Measurements from ENCODE around the gene SCYL1. TPM values are rescaled to one million over a fixed set of nuclear protein-coding genes. Genes with fewer than 3 reads are reported as not detected.

The SCYL1 gene
- total and polyA plus RNA-seq, 2 donors from 2014 or later, result 72.2 to 78.9 TPM

- intact Hi-C loops (cut with DNase I), result no loop called here
- Histone ChIP-seq H3K27ac (ENCODE audit: low read depth in 2 of 2, low read length in 2 of 2) (peak overlapping the region; percentile 94), H3K36me3 (ENCODE audit: control insufficient read depth in 2 of 3, insufficient read depth in 3 of 3, low read length in 3 of 3) (peaks cover 0 to 15% (median 2%) of the 10 kb centered on the region in 3 donors), H3K4me1 (ENCODE audit: control insufficient read depth in 2 of 3, insufficient read depth in 2 of 3, low read depth in 1 of 3, low read length in 3 of 3) (peaks cover 0 to 16% (median 6%) of the 10 kb centered on the region in 3 donors), H3K27me3 (ENCODE audit: control insufficient read depth, insufficient read depth, low read length) (no peaks in the 10 kb centered on the region), H3K9ac (ENCODE audit: low read length in 3 of 3) (no peak overlapping the region), H3K9me3 (ENCODE audit: control insufficient read depth in 2 of 3, insufficient read depth in 1 of 3, low read length in 3 of 3) (no peaks in the 10 kb centered on the region), H3K4me3 (ENCODE audit: low read length in 3 of 3) (peak overlapping the region in 1 of 3 donors; percentile 74)
- DNase-seq (peak in 2 of 5 donors; percentile 76 to 83), FAIRE-seq (no peak)
- TF ChIP-seq CTCF (IDR thresholded peaks at IDR 0.05; ENCODE audit: borderline replicate concordance, extremely low read depth, insufficient read depth), result no peak
These were observed 14.2 kb downstream of the SCYL1 start for GRCh38 chr11:65538915-65539743.

- peak overlapping the region in 1 of 3 donors; percentile 51 for H3K9ac ChIP-seq (ENCODE audit: low read length in 3 of 3)
- peak in 2 of 5 donors; percentile 62 to 95 for DNase-seq
These were observed 14.9 kb downstream of the SCYL1 start for GRCh38 chr11:65539744-65540289.

DNA sequence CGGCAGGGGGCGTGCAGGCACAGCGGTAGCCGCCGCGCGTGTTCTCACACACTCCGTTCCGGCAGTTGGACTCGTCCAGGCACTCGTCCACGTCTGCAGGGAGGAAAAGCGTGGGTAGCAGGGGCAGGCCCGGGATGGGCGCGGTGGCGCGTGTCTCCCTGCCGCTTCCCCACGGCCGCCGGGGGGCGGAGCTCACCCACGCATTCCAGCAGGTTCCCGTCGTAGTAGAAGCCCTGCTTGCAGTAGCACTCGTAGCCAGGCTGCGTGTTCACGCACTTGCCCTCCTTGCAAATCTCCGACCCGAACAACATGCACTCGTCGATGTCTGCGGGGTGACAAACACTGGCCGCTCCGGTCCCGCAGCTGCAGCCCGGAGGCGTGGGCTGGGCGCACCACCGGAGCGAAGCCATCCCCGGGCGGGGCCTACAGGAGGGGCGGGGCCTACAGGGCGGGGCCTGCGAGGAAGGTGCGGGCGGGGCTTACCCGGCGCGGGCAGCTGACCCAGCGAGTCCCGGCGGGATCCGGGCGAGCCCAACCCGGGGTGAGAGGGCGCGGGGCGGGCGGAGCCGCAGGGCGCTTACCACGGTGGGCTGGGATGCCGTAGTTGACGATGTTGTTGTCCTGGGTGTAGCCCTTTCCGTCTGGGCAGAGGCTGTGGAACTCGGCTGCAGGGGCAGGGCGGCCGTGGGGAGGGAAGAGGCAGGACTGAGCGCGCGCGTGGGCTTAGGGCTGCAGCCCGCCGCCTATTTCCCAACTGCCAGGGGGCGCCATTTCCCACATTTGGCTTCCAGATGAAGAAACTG, 15.6 kb downstream of the SCYL1 start:
- peak; percentile 92 to 97 (median 94) for DNase-seq
- peak; percentile 74 for TF ChIP-seq CTCF (IDR thresholded peaks at IDR 0.05; ENCODE audit: borderline replicate concordance, extremely low read depth, insufficient read depth)
- Histone ChIP-seq H3K36me3 (ENCODE audit: control insufficient read depth in 2 of 3, insufficient read depth in 3 of 3, low read length in 3 of 3) (peaks cover 0 to 12% (median 0%) of the 10 kb centered on the region in 3 donors), H3K9me3 (ENCODE audit: control insufficient read depth in 2 of 3, insufficient read depth in 1 of 3, low read length in 3 of 3) (no peaks in the 10 kb centered on the region), H3K27me3 (ENCODE audit: control insufficient read depth, insufficient read depth, low read length) (no peaks in the 10 kb centered on the region), H3K4me3 (ENCODE audit: low read length in 3 of 3) (peak overlapping the region; percentile 52 to 74 (median 65)), H3K27ac (ENCODE audit: low read depth in 2 of 2, low read length in 2 of 2) (peak overlapping the region; percentile 94), H3K9ac (ENCODE audit: low read length in 3 of 3) (peak overlapping the region in 2 of 3 donors; percentile 35 to 78), H3K4me1 (ENCODE audit: control insufficient read depth in 2 of 3, insufficient read depth in 2 of 3, low read depth in 1 of 3, low read length in 3 of 3) (peaks cover 0 to 16% (median 6%) of the 10 kb centered on the region in 3 donors)
- no peak for FAIRE-seq
- intact Hi-C loops (cut with DNase I), result no loop called here

More at GRCh38 chr11:65539744-65540289, 14.9 kb downstream of the SCYL1 start:
- no peak for TF ChIP-seq CTCF (IDR thresholded peaks at IDR 0.05; ENCODE audit: borderline replicate concordance, extremely low read depth, insufficient read depth)
- H3K4me3 ChIP-seq (ENCODE audit: low read length in 3 of 3), result peak overlapping the region; percentile 52 to 74 (median 65)
- H3K27ac ChIP-seq (ENCODE audit: low read depth in 2 of 2, low read length in 2 of 2), result peak overlapping the region; percentile 94
- intact Hi-C loops (cut with DNase I), result no loop called here
- H3K36me3 ChIP-seq (ENCODE audit: control insufficient read depth in 2 of 3, insufficient read depth in 3 of 3, low read length in 3 of 3), result peaks cover 0 to 15% (median 2%) of the 10 kb centered on the region in 3 donors
- FAIRE-seq, result no peak
- no peaks in the 10 kb centered on the region for H3K9me3 ChIP-seq (ENCODE audit: control insufficient read depth in 2 of 3, insufficient read depth in 1 of 3, low read length in 3 of 3)
- H3K4me1 ChIP-seq (ENCODE audit: control insufficient read depth in 2 of 3, insufficient read depth in 2 of 3, low read depth in 1 of 3, low read length in 3 of 3), result peaks cover 0 to 16% (median 6%) of the 10 kb centered on the region in 3 donors
- H3K27me3 ChIP-seq (ENCODE audit: control insufficient read depth, insufficient read depth, low read length), result no peaks in the 10 kb centered on the region
